ENCODE data around the gene CSRP2.

Gene CSRP2

GRCh38 chr12:76891609-76892008 lies 12.8 kb upstream of the CSRP2 start:
- DNase-seq (ENCODE audit: low spot score): no peak

- no peak for DNase-seq (ENCODE audit: low spot score)
Measured at GRCh38 chr12:76890151-76891143, 11.6 kb upstream of the CSRP2 start.

GRCh38 chr12:76888775-76889174 lies 10.0 kb upstream of the CSRP2 start:
- DNase-seq (ENCODE audit: low spot score): no peak

- no peak for DNase-seq (ENCODE audit: low spot score)
Measured at GRCh38 chr12:76883811-76884210, 5.0 kb upstream of the CSRP2 start.

- DNase-seq (ENCODE audit: low spot score): no peak
Measured at GRCh38 chr12:76883151-76883550, 4.3 kb upstream of the CSRP2 start.

- no peak for DNase-seq (ENCODE audit: low spot score)
Measured at GRCh38 chr12:76882367-76882766, 3.5 kb upstream of the CSRP2 start.

- DNase-seq (ENCODE audit: low spot score): no peak
Measured at GRCh38 chr12:76881142-76881541, 2.3 kb upstream of the CSRP2 start.

GRCh38 chr12:76880519-76881023 lies 1.8 kb upstream of the CSRP2 start:
- DNase-seq (ENCODE audit: low spot score): no peak

GRCh38 chr12:76879710-76880518 lies 1.1 kb upstream of the CSRP2 start:
- DNase-seq (ENCODE audit: low spot score): no peak

- peak; percentile 18 for DNase-seq (ENCODE audit: low spot score)
Measured at GRCh38 chr12:76878099-76878898, 520 bp downstream of the CSRP2 start.

GRCh38 chr12:76876696-76877229 lies 2.1 kb downstream of the CSRP2 start:
- no peak for DNase-seq (ENCODE audit: low spot score)

- DNase-seq (ENCODE audit: low spot score): no peak
Measured at GRCh38 chr12:76874491-76875190, 4.2 kb downstream of the CSRP2 start.

- no peak for DNase-seq (ENCODE audit: low spot score)
Measured at GRCh38 chr12:76874027-76874426, 4.8 kb downstream of the CSRP2 start.

- DNase-seq (ENCODE audit: low spot score): no peak
Measured at GRCh38 chr12:76872415-76872814, 6.4 kb downstream of the CSRP2 start.

- no peak for DNase-seq (ENCODE audit: low spot score)
Measured at GRCh38 chr12:76871742-76872141, 7.1 kb downstream of the CSRP2 start.

- DNase-seq (ENCODE audit: low spot score): no peak
Measured at GRCh38 chr12:76871082-76871481, 7.7 kb downstream of the CSRP2 start.

GRCh38 chr12:76866726-76867125 lies 12.1 kb downstream of the CSRP2 start:
- DNase-seq (ENCODE audit: low spot score): no peak

- DNase-seq (ENCODE audit: low spot score): no peak
Measured at GRCh38 chr12:76866151-76866567, 12.7 kb downstream of the CSRP2 start.

- no peak for DNase-seq (ENCODE audit: low spot score)
Measured at GRCh38 chr12:76864791-76865400, 13.9 kb downstream of the CSRP2 start.

GRCh38 chr12:76863837-76864236 lies 15.0 kb downstream of the CSRP2 start:
- no peak for DNase-seq (ENCODE audit: low spot score)

All from cerebellar cortex (tissue), 1 donor.